ENCODE data around the gene P2RX3. TPM values are rescaled to one million over a fixed set of nuclear protein-coding genes. Genes with fewer than 3 reads are reported as not detected.
"Not testable (repeated sequence)": the region's sequence is repeated elsewhere in the genome, so short reads cannot be mapped to it uniquely, and the experiment has no call there.

P2RX3 gene
- total RNA-seq, 1 donor from 2014 or later, result not detected

DNA sequence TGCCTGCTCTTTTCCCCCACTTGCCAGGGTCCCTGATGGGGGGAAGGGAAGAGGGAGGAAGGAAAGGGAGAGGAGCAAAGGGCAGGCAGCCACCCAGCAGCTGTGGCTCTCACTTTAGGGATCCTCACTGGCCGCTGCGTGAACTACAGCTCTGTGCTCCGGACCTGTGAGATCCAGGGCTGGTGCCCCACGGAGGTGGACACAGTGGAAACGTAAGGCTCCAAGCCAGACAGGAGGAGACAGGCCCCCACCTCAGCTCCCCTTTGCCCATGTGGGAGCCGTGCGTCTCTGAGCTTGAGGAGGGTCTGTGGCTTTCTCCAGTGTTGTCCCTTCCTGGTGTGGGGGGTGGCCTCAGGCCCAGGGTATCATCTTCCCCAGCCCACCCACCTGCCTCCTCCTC is 9.9 kb downstream of the P2RX3 start:
- no peak for DNase-seq (ENCODE audit: extremely low read depth, low read depth, low spot score)

DNA sequence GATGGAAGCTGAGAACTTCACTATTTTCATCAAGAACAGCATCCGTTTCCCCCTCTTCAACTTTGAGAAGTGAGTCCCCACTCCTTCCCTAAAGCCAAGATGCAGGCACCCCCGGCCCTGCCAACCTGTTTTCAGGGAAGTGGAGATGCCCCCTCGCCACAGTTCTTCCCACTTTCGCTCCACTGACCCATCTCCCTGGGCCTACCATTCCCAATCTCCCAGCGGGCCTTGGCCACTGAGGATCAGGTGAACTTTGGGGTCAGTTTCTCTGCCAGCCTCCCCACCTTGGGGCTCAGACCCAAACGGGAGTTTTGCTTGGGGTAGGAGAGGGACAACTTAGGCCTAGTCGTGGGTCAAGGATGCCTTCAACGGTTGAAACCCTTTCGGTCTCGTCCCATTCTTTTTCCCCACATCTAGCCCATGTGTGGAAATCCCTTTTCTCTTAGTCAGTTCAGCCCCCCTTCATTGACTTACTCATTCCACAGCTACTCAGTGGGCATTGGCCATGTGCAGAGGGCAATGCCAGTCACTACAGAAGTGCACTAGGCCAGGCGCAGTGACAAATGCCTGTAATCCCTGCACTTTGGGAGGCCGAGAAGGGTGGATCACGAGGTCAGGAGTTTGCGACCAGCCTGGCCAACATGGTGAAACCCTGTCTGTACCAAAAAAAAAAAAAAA is 10.6 kb downstream of the P2RX3 start:
- no peak for DNase-seq (ENCODE audit: extremely low read depth, low read depth, low spot score)

DNA sequence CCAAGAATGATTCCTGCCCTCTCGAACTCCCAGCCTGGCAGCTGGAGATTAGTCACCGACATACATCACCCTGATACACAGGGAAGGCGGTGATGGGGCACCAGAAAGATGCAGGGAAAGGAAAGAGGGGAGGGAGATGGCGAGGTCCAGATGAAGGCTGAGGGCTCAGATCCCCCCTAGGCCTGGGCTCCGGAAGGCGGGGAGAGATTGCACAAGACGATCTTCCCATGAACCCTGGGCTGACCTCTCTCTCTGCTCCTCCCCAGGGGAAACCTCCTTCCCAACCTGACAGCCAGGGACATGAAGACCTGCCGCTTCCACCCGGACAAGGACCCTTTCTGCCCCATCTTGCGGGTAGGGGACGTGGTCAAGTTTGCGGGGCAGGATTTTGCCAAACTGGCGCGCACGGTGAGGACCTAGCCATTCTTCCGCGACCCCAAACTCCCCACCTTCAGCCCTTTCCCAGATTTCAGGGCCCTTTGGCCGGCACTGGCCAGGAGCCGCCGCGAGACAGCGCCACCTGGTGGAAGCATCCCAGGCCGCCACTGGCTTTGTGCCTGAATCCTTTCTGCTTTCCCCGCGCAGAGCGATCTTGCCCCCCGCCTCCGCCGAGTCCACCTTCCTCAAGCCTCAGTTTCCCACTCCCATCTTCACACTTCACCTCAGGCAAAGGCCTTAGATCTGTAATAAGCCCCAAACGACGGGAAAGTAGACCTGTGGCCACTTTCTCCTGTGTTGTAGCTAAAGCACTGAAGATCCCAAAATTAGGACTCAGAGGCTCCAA is 11.5 kb downstream of the P2RX3 start:
- no peak for DNase-seq (ENCODE audit: extremely low read depth, low read depth, low spot score)

DNA sequence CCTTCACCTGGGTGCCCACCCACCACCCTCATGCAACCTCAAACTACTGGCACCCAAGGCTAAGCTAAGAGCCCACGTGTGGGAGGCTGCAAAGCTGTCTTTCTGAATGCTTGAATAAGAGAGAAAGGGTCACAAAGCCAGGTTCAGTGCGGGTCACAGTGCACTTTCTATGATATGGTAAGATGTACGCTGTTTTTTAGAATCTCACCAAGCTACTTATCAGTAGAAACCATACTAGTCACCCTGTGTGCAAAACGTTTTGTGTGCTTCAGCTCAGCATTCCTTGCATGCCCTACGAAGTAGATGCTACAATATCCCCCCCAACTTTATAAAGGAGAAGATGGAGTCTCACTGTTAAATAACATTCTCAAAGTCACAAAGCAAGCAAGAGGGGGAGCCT is 14.9 kb downstream of the P2RX3 start:
- DNase-seq (ENCODE audit: extremely low read depth, low read depth, low spot score), result no peak

DNA sequence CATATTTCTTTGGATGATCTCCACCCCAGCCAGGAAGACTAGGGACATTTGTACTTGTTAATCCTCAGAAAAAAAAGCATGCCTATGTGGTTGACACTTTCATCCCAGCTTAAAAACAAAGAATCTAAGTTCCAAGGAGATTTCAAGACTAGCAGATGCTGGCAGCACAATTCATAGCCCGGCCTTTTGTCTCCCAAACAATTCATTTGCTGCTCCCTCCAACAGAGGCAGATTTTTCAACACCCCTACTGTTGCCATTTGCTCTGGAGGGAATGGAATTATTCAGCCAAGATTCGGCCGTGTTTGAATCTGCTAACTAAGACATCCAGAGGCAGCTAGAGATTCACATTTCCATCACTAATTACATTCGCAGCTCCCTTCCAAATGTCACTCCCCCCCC is 15.3 kb downstream of the P2RX3 start:
- no peak for DNase-seq (ENCODE audit: extremely low read depth, low read depth, low spot score)

DNA sequence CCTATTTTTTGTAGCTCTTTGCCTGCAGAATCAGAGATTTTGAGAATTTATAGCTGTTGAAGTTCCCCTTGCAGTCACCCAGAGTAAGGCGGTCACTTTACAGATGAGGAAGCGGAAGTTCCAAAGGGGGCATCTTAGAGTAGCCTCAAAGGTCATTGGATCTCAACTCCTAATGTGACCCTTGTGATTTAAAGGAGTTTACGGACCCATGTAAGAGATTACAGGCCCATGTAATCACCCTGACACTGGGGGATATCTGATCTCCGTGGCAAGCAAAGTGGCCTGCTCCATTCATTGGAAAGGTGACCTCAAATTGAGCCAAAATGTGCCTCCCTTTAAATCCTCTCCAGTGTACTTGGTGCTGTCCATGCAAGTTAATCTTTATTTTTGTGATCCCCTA is 15.7 kb downstream of the P2RX3 start:
- DNase-seq (ENCODE audit: extremely low read depth, low read depth, low spot score), result no peak

DNA sequence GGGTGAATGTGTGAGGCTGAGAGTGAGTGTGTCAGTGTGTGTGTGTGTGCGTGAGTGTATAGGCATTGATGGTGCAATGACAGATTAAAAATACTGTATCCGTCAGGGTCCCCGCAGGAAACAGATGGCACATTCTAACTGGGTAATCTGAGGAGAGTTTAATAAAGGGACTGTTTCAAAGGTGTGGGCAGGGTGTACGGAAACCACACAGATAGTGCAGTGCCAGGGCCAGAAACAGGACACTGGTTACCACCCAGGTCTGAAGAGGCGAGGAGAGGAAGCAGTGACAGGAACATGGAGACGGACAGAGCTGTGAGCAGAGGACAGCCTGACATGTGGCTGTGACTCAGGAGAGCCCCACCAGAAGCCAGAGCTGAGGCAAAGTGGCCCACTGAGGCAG is 16.5 kb downstream of the P2RX3 start:
- no peak for DNase-seq (ENCODE audit: extremely low read depth, low read depth, low spot score)

DNA sequence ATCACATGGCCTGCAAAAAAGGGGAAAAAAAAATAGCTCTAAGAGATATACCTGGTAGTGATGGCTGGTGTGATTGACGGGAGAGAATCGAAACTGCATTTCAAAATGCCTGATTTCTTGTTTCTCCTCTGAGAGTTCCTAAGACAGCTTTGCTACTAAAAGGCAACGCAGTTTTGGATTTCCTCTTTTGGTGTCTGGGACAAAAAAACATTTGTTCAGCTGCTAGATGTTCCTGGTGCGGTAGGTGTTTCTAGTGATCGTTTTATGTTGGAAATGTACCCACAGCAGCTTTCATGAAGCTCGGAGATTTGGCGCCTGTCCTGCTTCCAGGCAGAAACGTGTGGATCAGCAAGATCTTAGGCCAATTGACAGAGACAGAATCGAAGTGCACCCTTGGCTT is 18.1 kb downstream of the P2RX3 start:
- DNase-seq (ENCODE audit: extremely low read depth, low read depth, low spot score), result no peak

DNA sequence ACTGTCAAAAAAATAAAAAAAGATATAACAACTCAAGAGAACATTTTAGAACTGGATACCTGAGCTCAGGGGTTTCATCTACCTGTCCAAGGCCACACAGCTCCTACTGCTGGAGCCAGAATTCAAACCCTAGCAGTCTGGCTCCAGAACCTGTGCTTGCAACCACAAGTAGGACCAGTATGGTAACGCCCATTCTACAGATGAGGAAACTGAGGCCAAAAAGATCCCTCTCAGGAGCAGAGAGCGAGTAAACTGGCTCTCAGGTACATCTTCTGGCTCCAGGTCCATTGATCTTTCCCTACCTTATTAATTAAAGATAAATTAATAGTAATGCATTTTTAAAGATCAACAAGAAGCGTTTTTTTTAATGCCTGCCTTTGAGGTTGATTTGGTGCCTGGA is 19.2 kb downstream of the P2RX3 start:
- no peak for DNase-seq (ENCODE audit: extremely low read depth, low read depth, low spot score)

DNA sequence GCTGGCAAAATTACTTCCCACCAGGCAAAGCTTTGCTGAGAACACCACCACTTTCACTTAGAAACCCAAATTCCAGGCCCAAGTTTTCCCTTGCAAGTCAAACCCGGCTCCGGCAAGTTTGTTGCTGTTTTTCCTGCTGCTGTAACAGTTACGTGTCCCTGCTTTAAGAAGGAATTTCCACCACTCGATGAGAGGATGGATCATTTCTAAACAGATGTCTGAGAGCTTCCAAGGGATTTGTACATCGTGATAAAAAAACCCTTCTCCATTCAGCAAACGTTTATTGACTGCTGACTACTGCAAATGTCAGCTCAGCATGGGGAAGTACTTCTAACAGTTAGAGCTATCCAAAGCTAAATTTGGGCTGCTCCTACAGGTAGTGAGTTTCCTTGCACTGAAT is 19.7 kb downstream of the P2RX3 start:
- DNase-seq (ENCODE audit: extremely low read depth, low read depth, low spot score), result no peak

DNA sequence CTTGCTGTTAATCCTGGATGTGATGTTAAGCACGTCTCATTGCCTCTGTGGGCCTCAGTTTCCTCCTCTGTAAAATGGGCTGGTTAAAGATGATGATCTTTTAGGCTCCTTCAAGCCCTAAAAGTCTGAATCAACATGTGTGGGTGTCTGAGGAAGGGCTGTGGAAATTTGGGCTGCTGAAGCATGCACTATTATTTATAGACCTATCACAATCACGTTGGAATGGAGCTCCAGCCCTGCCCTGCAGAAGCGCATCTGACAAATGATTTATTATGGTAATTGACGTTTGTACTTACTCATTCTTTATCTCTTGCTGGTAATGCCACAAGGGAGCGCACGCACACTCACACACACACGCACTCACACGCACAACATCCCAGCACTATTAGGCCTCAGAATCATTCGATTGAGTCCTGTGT is 20.4 kb downstream of the P2RX3 start:
- DNase-seq (ENCODE audit: extremely low read depth, low read depth, low spot score), result no peak

DNA sequence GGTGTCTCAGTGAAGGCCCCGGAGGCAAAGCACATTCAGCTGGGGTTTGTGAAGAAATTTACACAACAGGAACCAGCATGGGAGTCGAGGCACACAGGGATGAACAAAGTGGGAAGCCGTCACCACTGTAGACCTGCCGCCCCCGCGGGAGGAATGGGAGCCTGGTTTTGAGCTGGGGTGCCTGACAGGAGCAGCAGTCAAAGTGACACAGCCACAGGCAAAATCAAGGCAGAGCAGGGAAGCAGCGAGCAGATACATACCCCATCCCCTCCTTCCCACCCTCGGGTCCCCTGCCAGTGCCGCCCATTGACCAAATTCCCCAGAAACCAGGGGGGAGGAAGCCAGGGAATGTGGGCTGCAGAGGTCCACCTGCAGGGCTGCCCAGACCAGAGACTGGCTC is 20.8 kb downstream of the P2RX3 start:
- no peak for DNase-seq (ENCODE audit: extremely low read depth, low read depth, low spot score)

DNA sequence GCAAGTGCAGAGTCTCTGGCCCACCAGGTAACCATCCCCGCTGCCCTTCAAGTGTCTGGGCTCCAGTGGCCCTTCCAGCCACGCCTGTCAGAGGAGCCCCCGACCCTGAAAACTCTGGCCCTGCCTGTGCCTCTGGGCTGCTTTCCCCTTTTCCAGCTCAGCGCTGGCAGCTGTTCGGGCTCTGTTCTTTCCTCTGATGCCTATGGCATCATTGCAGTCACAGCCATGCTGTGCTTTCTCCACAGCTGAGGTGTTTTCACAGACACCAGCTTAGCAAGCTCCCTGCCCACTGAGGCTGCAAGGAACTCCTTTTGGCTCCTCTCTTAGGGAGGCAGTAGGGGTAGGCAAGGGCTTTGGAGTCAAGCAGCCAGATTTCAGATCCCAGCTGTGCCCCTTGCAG is 21.2 kb downstream of the P2RX3 start:
- no peak for DNase-seq (ENCODE audit: extremely low read depth, low read depth, low spot score)

DNA sequence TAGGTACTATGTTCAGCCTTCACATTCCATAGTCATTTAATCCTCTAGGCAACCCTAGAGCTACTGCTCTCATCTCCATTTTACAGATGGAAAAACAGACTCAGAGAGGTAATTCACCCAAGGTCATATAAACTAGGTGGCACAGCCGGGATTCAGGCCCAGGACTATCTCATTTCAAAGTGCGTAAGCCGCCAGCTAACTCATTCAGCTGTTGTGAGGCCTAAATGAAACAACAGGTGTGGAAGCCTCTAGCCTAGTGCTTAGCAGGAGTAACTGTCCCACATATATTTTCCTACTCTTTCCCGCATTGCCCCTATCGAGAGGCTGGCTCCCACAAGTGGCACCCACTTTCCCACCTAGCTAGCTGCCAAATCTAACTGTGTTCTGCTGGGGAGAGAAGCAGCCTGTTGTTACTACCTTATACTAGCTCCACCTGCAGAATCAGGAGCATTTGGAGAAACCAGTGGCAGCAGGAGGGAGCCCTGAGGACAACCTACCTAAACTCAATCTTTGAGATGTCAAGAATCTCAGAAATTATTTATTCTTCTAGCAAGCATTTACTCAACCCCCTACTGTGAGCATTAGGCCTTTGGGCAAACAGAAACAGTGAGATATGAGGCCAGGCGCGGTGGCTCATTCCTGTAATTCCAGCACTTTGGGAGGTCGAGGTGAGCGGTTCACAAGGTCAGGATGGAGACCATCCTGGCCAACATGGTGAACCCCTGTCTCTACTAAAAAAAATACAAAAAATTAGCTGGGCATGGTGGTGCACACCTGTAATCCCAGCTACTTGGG is 21.9 kb downstream of the P2RX3 start:
- DNase-seq (ENCODE audit: extremely low read depth, low read depth, low spot score), result no peak

DNA sequence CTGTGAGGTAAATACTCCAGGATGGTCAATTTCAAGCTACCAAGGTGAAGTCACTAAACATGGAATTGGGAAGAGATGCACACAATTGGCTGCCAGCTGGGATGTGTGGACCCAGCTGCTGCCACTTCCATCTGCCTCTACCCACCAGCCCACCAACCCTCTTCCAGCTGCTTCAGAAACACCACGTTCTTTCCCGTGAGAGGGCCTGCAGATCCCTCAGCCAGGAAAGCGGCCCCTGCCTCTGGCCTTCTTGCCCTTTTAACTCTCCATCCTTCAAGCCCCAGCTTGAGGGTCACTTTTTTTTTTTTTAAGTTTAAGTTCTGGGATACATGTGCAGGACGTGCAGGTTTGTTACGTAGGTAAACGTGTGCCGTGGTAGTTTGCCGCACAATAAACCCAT is 22.8 kb downstream of the P2RX3 start:
- no peak for DNase-seq (ENCODE audit: extremely low read depth, low read depth, low spot score)

DNA sequence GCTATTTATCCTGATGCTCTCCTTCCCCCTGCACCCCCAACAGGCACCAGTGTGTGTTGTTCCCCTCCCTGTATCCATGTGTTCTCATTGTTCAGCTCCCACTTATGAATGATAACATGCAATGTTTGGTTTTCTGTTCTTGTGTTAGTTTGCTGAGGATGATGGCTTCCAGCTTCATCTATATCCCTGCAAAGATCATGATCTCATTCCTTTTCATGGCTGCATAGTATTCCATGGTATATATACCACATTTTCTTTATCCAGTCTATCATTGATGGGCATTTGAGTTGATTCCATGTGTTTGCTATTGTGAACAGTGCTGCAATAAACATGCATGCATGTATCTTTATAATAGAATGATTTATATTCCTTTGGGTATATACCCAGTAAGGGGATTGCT is 23.3 kb downstream of the P2RX3 start:
- not testable (repeated sequence) for DNase-seq (ENCODE audit: extremely low read depth, low read depth, low spot score)

DNA sequence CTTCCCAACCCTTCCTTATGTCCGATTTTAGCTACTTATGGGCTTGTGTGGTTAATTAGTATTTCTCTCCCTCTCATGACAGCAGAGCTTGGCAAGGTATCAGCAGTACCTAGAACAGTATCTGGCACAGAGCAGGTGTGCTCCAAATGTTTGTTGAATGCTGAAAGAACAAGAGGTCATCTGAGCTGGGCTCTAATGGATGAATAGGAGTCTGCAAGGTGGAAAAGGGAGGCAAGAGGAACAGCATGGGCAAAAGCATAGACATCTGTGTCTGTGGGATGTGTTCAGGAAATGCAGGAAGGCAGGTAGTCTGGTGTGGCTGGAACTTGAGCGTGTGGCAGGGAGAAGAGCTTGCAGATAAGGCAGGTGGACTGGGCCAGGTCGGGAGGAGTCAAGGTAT is 23.8 kb downstream of the P2RX3 start:
- DNase-seq (ENCODE audit: extremely low read depth, low read depth, low spot score), result no peak

DNA sequence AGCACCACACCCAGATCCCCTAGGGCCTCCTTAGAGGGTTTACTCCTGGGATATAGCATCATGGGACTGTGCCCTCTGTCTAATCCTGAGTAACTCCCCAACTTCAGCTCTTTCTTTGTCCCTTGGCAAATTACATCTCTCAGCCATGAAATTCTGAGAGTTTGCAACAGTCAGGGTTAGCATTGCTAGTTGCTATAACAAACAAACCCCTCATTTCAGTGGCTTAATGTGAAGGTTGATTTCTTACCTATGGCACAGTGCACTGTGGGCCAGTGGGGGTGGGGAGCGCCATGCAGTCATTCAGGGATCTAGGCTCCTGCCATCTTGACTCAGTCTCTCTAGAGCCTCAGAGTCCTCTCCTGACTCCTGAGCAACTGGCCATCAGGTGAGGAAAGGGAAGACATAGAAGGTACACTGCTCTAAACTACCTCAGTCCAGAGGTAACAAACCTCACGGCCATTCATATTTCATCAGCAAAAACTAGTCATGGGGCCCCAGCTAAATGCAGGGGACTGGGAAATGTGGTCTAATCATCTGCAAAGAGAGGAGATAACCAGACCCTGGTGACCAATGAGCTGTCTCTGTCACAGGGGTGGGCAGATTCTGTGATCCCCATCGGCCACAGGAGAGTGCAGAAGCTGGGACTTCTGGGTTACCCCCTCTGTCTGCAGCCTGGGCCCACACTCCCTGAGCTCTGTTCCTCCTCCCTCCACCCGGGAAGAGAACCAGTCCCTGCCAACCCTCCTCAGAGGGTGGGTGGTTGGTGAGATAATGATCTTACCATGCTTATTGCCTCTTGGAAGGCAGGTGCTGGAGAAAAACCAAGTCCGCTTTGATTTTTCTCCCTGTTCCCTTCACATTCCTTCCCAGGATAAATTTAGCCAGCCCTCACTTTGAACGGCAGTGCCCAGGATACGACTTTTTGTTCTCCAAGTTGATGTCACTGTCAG is 25.3 kb downstream of the P2RX3 start:
- DNase-seq (ENCODE audit: extremely low read depth, low read depth, low spot score), result no peak

DNA sequence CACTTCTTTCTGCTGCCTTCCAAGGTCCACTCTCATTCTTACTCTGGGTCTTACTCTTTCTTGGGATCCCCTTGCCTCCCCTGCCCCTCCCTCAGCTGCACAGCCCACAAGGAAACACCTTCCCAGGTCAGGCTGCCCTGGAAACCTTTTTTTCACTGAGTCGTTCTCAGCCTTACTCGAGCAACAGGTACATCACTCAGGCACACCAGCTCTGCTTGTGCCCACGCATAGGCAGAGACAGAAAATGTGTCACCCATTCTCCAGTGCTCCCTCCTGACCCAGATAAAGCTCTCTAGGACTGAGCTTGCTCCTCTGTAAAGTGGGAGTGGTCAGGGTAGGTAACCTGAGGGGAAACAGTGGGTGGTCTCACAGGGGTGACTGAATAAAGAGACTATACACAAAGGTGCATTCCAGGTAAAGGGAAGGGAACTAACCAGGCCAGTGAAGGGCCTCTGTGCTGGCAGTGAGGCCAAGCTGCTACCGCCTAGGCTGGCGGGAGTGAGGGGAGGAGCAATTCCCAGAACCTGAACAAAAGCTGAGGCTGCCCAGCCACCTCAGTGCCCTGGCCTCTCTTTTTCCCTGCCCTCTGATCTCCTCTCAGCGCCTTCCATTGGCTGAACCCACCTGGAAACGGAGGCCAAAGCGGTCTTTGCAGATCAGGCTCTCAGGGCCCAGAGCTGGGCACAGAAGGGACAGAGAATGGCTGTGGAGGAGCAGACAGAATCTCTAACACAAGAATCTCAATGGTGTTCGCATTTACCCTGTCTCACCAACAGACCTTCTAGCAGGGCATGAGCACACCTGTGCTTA is 26.9 kb downstream of the P2RX3 start:
- DNase-seq (ENCODE audit: extremely low read depth, low read depth, low spot score), result no peak

All from glomerular endothelial cell (primary cell).